GM21447 (cell line): Measurements from ENCODE around the gene AXDND1.

Experiments
- ATAC-seq: cut with Tn5 transposase; IDR thresholded peaks from one replicate; pipeline ENCODE4 v1.9.1; 2021; ENCODE audit not compliant: unreplicated experiment

Gene AXDND1

GRCh38 chr1:179550746-179551682 is 185.2 kb downstream of the AXDND1 start:
- no peak for ATAC-seq

GRCh38 chr1:179554427-179554826 is 188.7 kb downstream of the AXDND1 start:
- no peak for ATAC-seq

- no peak for ATAC-seq
Observed at GRCh38 chr1:179558078-179558477, 192.3 kb downstream of the AXDND1 start.

GRCh38 chr1:179575497-179576314 is 209.9 kb downstream of the AXDND1 start, which contains the start of gene NPHS2:
Gene NPHS2 (minus strand): TSS chr1:179575948. CDS start chr1:179575864, 84 bp downstream.
- ATAC-seq = no peak

GRCh38 chr1:179576509-179576908 is 210.7 kb downstream of the AXDND1 start:
- no peak for ATAC-seq

GRCh38 chr1:179583771-179584320 is 218.1 kb downstream of the AXDND1 start:
- no peak for ATAC-seq

GRCh38 chr1:179586107-179586823 is 220.5 kb downstream of the AXDND1 start:
- ATAC-seq = no peak

- no peak for ATAC-seq
Observed at GRCh38 chr1:179587336-179587735, 221.6 kb downstream of the AXDND1 start.

- no peak for ATAC-seq
Observed at GRCh38 chr1:179588425-179589024, 222.8 kb downstream of the AXDND1 start.

GRCh38 chr1:179589509-179589908 is 223.7 kb downstream of the AXDND1 start:
- no peak for ATAC-seq

- no peak for ATAC-seq
Observed at GRCh38 chr1:179590671-179591070, 224.9 kb downstream of the AXDND1 start.

GRCh38 chr1:179591253-179591591 is 225.5 kb downstream of the AXDND1 start:
- ATAC-seq = no peak

- ATAC-seq = no peak
Observed at GRCh38 chr1:179591592-179592580, 226.1 kb downstream of the AXDND1 start, which contains the start of gene TDRD5. Gene TDRD5 (plus strand): TSS chr1:179591832. CDS start chr1:179592616, 784 bp downstream.

- no peak for ATAC-seq
Observed at GRCh38 chr1:179598631-179599030, 232.9 kb downstream of the AXDND1 start.

- ATAC-seq = no peak
Observed at GRCh38 chr1:179599623-179600249, 234.0 kb downstream of the AXDND1 start.

- ATAC-seq = no peak
Observed at GRCh38 chr1:179601093-179601492, 235.3 kb downstream of the AXDND1 start.
